ENCODE data around the gene CYGB. TPM values are rescaled to one million over a fixed set of nuclear protein-coding genes. Genes with fewer than 3 reads are reported as not detected.

Gene CYGB
- total and polyA plus RNA-seq, 2 of the 13 experiments (the other 11 are each of a cell fraction or from before 2014, with no cell fraction given) = 18.9 to 27.1 TPM

- TF ChIP-seq SNAPC5 (CRISPR knock-in tag; IDR thresholded peaks at IDR 0.05; ENCODE audit: borderline replicate concordance) (no peak), ZNF333 (CRISPR knock-in tag; IDR thresholded peaks at IDR 0.05; ENCODE audit: borderline replicate concordance) (no peak), FOXP4 (CRISPR knock-in tag; IDR thresholded peaks at IDR 0.05) (peak; percentile 26; the same call in 1 of the 2 replicates), E2F5 (CRISPR knock-in tag; conservative IDR thresholded peaks at IDR 0.05) (no peak), ZNF777 (CRISPR knock-in tag; IDR thresholded peaks at IDR 0.05) (no peak), ZNF451 (CRISPR knock-in tag; IDR thresholded peaks at IDR 0.05) (no peak), HDAC1 (CRISPR knock-in tag; IDR thresholded peaks at IDR 0.05) (peak; percentile 60; the same call in 1 of the 2 replicates), DRAP1 (CRISPR knock-in tag; IDR thresholded peaks at IDR 0.05) (peak; percentile 12; the same call in 1 of the 2 replicates), HMGXB3 (CRISPR knock-in tag; IDR thresholded peaks at IDR 0.05; ENCODE audit: borderline replicate concordance) (no peak), PBX3 (CRISPR knock-in tag; IDR thresholded peaks at IDR 0.05; ENCODE audit: borderline replicate concordance) (no peak), HMG20B (CRISPR knock-in tag; conservative IDR thresholded peaks at IDR 0.05) (0 out of 2 replicates have a peak, but pooled peaks have one; percentile 20), CEBPB (IDR thresholded peaks at IDR 0.05; ENCODE audit: borderline replicate concordance, low read depth, low read length) (peak; percentile 74; the same call in 1 of the 2 replicates), POLR2AphosphoS2 (IDR thresholded peaks at IDR 0.05; ENCODE audit: low read depth, low read length) (no peak), SMARCE1 (IDR thresholded peaks at IDR 0.05; ENCODE audit: borderline replicate concordance) (no peak), YEATS2 (CRISPR knock-in tag; IDR thresholded peaks at IDR 0.05; ENCODE audit: borderline replicate concordance) (no peak), RFX5 (IDR thresholded peaks at IDR 0.05; ENCODE audit: low read depth, low read length) (no peak), CREBL2 (CRISPR knock-in tag; IDR thresholded peaks at IDR 0.05; ENCODE audit: borderline replicate concordance) (no peak), IKZF4 (CRISPR knock-in tag; IDR thresholded peaks at IDR 0.05; ENCODE audit: borderline replicate concordance, low read depth, not compliant biosample characterization) (no peak), ZNF879 (CRISPR knock-in tag; IDR thresholded peaks at IDR 0.05) (no peak), MLLT10 (CRISPR knock-in tag; IDR thresholded peaks at IDR 0.05) (no peak)
These were observed 32.2 kb upstream of the CYGB start (continued) for GRCh38 chr17:76569607-76570279.
